Retinal pigment epithelial cell (primary cell): ENCODE measurements around the gene NUP93.

Experiments
- DNase-seq: peaks from one replicate; pipeline ENCODE4 v3.0.0-alpha.2; 2010; ENCODE audit warnings: low read depth
- H3K4me3 ChIP-seq: 2 replicates; pipeline ENCODE4 v1.5.1; 2011; ENCODE audit warnings: mild to moderate bottlenecking, low read length, control low read depth, moderate library complexity
- TF ChIP-seq, protein P1 (sequence below): conservative IDR thresholded peaks from 2 replicates; pipeline ENCODE4 v1.5.1; 2011; ENCODE audit warnings: low read depth, low read length, control low read depth, inconsistent platforms

Gene NUP93

DNA sequence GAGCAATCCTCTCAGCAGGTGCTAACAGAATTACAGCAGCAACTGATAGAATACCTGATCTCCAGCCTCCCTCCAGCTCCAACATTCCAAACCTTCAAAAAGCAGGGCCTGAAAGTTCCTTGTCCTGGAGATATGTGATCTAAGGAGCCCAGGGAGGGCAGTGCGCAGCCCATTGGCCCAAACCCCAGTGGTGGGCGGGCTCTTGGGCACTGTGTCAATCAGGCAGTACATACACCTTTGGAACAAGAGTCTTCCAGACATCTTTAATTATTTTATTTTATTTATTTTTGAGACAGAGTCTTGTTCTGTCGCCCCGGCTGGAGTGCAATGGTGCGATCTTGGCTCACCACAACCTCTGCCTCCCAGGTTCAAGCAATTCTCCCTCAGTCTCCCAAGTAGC lies 159.3 kb downstream of the NUP93 start:
- no peak for DNase-seq
- TF ChIP-seq, protein P1, sequence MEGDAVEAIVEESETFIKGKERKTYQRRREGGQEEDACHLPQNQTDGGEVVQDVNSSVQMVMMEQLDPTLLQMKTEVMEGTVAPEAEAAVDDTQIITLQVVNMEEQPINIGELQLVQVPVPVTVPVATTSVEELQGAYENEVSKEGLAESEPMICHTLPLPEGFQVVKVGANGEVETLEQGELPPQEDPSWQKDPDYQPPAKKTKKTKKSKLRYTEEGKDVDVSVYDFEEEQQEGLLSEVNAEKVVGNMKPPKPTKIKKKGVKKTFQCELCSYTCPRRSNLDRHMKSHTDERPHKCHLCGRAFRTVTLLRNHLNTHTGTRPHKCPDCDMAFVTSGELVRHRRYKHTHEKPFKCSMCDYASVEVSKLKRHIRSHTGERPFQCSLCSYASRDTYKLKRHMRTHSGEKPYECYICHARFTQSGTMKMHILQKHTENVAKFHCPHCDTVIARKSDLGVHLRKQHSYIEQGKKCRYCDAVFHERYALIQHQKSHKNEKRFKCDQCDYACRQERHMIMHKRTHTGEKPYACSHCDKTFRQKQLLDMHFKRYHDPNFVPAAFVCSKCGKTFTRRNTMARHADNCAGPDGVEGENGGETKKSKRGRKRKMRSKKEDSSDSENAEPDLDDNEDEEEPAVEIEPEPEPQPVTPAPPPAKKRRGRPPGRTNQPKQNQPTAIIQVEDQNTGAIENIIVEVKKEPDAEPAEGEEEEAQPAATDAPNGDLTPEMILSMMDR: no peak
- no peak overlapping the region for H3K4me3 ChIP-seq

DNA sequence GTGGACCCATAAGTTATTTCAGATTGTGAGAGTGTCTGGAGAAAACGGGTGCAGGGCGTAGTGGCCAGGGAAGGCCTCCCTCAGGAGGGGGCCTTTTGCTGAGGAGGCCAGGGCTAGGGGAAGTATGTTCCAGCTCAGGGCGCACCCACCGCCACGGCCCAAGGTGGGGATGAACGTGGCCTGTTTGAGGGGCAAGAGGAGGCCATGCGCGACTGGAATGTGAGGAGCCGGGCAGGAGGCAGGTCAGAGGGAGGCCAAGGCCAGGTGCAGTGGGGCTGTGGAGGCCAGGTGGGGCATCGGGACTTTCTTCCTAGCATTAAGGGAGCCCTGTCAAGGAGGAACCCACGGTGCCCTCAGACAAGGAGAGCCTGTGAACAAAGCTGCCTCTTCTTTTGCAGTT lies 161.8 kb downstream of the NUP93 start:
- no peak for DNase-seq
- no peak overlapping the region for H3K4me3 ChIP-seq
- TF ChIP-seq, protein P1: no peak

DNA sequence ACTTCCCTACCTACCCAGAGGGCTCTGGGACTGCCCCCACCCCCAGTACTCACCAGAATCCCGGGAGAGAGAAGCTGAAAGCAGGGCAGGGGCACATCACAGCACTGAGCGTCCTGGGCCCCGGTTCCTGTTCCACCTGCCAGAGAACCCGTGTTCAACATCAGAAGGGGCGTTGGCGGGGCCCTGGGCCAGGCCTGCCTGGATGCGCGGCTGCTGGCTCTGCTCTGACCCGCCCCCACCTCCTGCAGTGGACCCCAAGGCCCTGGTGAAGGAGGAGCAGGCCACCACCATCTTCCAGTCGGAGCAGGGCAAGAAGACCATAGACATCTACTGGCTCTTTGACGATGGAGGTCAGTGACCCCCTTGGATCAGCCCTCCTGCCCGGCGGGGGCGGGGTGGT lies 162.8 kb downstream of the NUP93 start:
- H3K4me3 ChIP-seq: no peak overlapping the region
- TF ChIP-seq, protein P1: no peak
- no peak for DNase-seq

DNA sequence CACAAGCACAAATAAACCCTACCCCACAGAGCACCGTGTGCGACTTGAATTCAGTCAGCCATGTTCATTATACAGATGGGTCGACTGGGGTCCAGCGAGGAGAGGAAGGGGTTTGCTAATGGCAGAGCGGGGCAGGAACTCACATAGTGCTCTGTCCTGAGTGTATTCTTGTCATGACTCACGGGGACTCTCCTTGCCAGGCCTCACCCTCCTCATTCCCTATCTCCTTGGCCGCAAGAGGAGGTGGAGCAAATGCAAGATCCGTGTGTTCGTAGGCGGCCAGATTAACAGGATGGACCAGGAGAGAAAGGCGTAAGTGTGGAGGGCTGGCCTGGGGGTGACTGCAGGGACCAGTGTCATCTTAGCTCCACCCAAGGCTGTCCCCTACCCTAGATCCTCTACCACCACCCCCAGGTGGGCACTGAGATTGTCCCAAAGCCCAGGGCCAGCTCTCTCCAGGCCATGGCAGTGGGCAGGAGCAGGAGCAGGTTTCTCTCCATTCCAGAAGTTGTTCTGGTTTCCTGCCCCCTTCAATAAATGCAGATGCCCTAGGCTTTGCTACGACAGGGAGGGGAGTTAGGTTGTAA lies 164.5 kb downstream of the NUP93 start:
- TF ChIP-seq, protein P1: no peak
- DNase-seq: no peak
- no peak overlapping the region for H3K4me3 ChIP-seq

DNA sequence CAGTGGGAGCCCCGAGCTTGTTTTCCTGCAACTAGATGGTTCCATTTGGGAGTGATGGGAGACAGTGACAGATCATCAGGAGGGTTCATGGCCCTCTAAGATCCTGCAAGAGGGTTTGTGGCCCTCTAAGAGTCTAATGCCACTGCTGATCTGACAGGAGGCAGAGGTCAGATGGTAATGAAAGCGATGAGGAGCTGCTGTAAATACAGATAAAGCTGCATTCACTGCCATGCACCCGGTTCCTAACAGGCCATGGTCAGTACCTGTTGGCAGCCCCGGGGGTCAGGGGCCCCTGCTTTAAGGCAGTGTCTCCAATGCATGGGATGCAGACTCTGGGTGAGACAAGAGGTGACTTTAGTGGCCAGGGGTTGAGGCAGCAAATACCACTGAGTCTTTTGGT lies 165.9 kb downstream of the NUP93 start:
- TF ChIP-seq, protein P1: no peak
- DNase-seq: no peak

DNA sequence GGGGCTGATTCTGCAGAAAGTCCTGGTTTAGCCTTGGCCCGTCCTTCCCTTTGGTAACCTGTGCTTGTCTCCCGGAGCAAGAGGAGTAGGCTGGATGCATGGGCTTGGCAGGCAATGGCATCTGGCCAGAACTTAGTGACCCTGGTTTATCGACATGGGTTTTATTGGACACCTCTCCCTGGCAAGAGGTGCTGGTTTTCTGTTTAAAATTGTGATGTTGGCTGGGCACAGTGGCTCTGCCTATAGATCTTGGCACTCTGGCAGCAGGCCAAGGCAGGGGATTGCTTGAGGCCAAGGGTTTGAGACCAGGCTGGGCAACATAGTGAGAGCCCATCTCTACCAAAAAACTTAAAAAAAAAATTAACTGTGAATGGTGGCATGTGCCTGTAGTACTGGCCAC lies 166.3 kb downstream of the NUP93 start:
- TF ChIP-seq, protein P1: no peak
- H3K4me3 ChIP-seq: no peak overlapping the region
- no peak for DNase-seq

More for the DNA sequence above, 165.9 kb downstream of the NUP93 start:
- no peak overlapping the region for H3K4me3 ChIP-seq

DNA sequence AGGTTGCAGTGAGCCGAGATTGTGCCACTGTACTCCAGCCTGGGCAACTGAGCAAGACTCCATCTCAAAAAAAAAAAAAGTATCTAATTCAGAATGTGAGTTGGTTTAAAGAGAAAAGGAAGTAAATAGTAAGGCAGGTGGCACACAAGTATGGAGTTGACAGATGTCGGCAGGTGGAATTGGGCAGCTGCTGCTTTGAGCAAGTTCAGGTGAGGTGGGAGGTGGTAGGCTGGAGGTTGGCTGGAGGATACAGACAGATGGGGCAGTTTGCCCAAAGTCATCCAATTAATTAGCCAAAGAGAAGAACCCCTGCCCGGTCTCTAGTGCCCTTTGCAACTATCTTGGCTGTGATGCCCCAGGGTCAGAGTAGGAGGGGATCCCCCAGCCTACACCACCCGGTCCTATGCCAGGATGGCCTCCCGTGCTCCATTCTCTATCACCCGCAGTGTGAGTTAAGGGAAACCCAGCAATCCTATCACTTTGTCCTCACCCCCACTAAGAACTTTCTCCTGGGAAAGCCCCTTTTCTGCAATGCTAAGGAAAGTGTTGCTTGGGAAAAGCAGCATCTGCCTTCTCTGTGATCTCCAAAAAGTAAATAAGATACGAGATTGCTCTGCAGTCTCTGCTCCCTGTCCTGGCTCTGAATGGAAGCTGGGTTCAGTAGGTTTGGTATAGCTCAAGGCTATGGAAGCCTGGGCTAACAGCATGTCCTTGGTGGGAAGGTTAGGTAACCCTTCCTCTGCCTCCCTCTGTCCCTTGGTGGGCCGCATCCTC lies 167.3 kb downstream of the NUP93 start:
- DNase-seq: no peak
- H3K4me3 ChIP-seq: no peak overlapping the region
- TF ChIP-seq, protein P1: no peak
